ENCODE measurements around the gene RTN1.

- no peak for TF ChIP-seq CTCF (conservative IDR thresholded peaks at IDR 0.05; ENCODE audit: low read length)
- no peak for TF ChIP-seq EZH2phosphoT487 (IDR thresholded peaks at IDR 0.05; ENCODE audit: borderline replicate concordance)
Measured at GRCh38 chr14:59811815-59812214, 58.8 kb downstream of the RTN1 start.

All from Loucy (cell line).